Spleen (tissue), 11 donors: ENCODE data around the gene FLRT1. TPM values are rescaled to one million over a fixed set of nuclear protein-coding genes. Genes with fewer than 3 reads are reported as not detected.

Experiments used
- DNase-seq: peaks from one replicate; pipeline ENCODE4 v3.0.0-alpha.2; 2020
- H3K27ac ChIP-seq, 8 donors: fragments of 200-600 bp; sonication (generic) in 7 of 8; 1 replicate in 4 of 8; 2 replicates in 4 of 8; pipeline versions ENCODE4 v1.5.0 to v1.8.0; 2016 to 2021; ENCODE audit warnings: inconsistent platforms in 4 of 8, mild to moderate bottlenecking in 4 of 8, moderate library complexity in 1 of 8
- H3K27me3 ChIP-seq, 7 donors: fragments of 200-600 bp; sonication (generic) in 6 of 7; replicated peaks in 1 of 7; 1 replicate in 4 of 7; 2 replicates in 3 of 7; pipeline versions ENCODE4 v1.5.0 to v1.8.0; 2016 to 2021; ENCODE audit warnings: inconsistent platforms in 3 of 7, mild to moderate bottlenecking in 1 of 7
- H3K36me3 ChIP-seq, 6 donors: fragments of 200-600 bp; sonication (generic) in 5 of 6; 1 replicate in 4 of 6; 2 replicates in 2 of 6; pipeline versions ENCODE4 v1.5.0 to v1.8.0; 2016 to 2021; ENCODE audit warnings: inconsistent platforms in 2 of 6
- H3K4me1 ChIP-seq, 6 donors: fragments of 200-600 bp; sonication (generic) in 5 of 6; 1 replicate in 3 of 6; 2 replicates in 3 of 6; pipeline versions ENCODE4 v1.5.0 to v1.8.0; 2016 to 2021; ENCODE audit warnings: inconsistent platforms in 3 of 6
- H3K4me3 ChIP-seq, 8 donors: fragments of 200-600 bp; sonication (generic) in 7 of 8; 1 replicate in 4 of 8; 2 replicates in 4 of 8; pipeline versions ENCODE4 v1.5.0 to v1.8.0; 2016 to 2021; ENCODE audit warnings: inconsistent platforms in 4 of 8, mild to moderate bottlenecking in 4 of 8, moderate library complexity in 2 of 8
- H3K9me3 ChIP-seq, 8 donors: fragments of 200-600 bp; sonication (generic) in 7 of 8; 1 replicate in 4 of 8; 2 replicates in 4 of 8; pipeline versions ENCODE4 v1.5.0 to v1.8.0; 2016 to 2021; ENCODE audit warnings: inconsistent platforms in 4 of 8
- POLR2A ChIP-seq, 3 donors: fragments of 450-650 bp; IDR thresholded peaks; one replicate each; pipeline ENCODE4 v1.5.1; 2017; ENCODE audit warnings: antibody characterized with exemption in 3 of 3, mild to moderate bottlenecking in 1 of 3
- POLR2AphosphoS5 ChIP-seq, 3 donors: sonication (generic); formaldehyde crosslinking; IDR thresholded peaks; one replicate each; pipeline ENCODE4 v1.5.1; 2017; ENCODE audit warnings: antibody characterized with exemption in 3 of 3
- WGBS, 5 donors: extraction: QIAGEN DNeasy Blood & Tissue Kit in 3 of 5; methylation state at CpG; one replicate each; pipeline versions ENCODE4 v1.1.5 to v1.1.7; 2013 to 2018; 5-methylcytosine and 5-hydroxymethylcytosine counted together
- intact Hi-C: fragments of 100-400 bp; cut with DNase I; formaldehyde crosslinking; loops from one replicate; pipeline ENCODE4 v1.15.0; 2023; ENCODE audit warnings: low total_unique reads
- polyA plus RNA-seq, 3 donors: library from polyadenylated mRNA; stranded (reverse); fragments of 200-250 nt; gene quantifications; one replicate each; pipeline ENCODE4 v1.2.1, GENCODE V29; 2013
- total RNA-seq, 7 donors: library from RNA; depleted of rRNA in 3 of 7; stranded (reverse); fragments of >200 nt in 3 of 7; fragmentation: NEBNext Ultra II Directional in 4 of 7; extraction: Animal tissue kit (Norgen Biotek cat#: 25700) in 4 of 7; gene quantifications; one replicate each; pipeline versions ENCODE4 v1.1.0 to v1.2.1, GENCODE V29; 2016 to 2021
- TF ChIP-seq, protein P1 (sequence below), 11 experiments: fragments of 200-600 bp in 7 of 11; fragments of 450-650 bp in 4 of 11; sonication (generic) in 4 of 11; IDR thresholded peaks in 8 of 11; conservative IDR thresholded peaks in 3 of 11; 1 replicate in 7 of 11; 2 replicates in 4 of 11; pipeline versions ENCODE4 v1.4.0 to v1.8.0; 2016 to 2021; ENCODE audit warnings: antibody characterized with exemption in 11 of 11, inconsistent platforms in 4 of 11, mild to moderate bottlenecking in 1 of 11
- donor health status: healthy with polysubstance abuse.
- donor health status: DM: no; HTN: no; CAD: no; lungs with moderate emphysema.
- donor health status: DM: no; HTN: no; CAD: no.
- donor health status: Bipolar disorder and iron deficiency.
- donor health status: healthy.
- donor health status: DM: no; HTN: no; CAD: no.
- donor health status: DM: yes; HTN: yes; CAD: no.

The FLRT1 gene
- total and polyA plus RNA-seq, 10 donors = 0.03 to 0.51 (median 0.16) TPM; not detected in 3

DNA sequence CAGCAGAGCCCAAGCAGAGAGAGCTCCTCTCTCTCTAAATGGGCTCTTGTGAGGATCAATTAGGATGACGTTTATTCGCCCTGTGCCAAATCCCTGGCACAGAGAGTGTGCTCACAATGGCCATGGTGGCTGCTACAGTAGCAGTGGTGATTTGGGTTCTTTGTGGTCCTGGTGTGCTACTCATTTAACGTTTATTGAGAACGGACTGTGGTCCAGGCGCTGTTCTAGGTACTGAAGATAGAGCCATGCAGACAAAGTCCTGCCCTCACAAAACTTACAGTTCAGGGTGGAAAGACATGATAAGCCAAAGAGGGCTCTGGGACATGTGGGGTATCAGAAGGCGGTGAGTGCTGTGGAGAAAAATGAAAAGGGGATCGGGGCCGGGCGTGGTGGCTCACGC is 44.2 kb upstream of the FLRT1 start:
- no peak overlapping the region for H3K4me3 ChIP-seq
- no peaks in the 10 kb centered on the region for H3K9me3 ChIP-seq
- H3K36me3 ChIP-seq = peaks cover 3 to 88% (median 75%) of the 10 kb centered on the region in 6 donors
- intact Hi-C loops = no loop called here
- H3K27me3 ChIP-seq = no peaks in the 10 kb centered on the region
- no peak overlapping the region for H3K27ac ChIP-seq
- TF ChIP-seq POLR2A (IDR thresholded peaks at IDR 0.05) = no peak
- TF ChIP-seq, protein P1, sequence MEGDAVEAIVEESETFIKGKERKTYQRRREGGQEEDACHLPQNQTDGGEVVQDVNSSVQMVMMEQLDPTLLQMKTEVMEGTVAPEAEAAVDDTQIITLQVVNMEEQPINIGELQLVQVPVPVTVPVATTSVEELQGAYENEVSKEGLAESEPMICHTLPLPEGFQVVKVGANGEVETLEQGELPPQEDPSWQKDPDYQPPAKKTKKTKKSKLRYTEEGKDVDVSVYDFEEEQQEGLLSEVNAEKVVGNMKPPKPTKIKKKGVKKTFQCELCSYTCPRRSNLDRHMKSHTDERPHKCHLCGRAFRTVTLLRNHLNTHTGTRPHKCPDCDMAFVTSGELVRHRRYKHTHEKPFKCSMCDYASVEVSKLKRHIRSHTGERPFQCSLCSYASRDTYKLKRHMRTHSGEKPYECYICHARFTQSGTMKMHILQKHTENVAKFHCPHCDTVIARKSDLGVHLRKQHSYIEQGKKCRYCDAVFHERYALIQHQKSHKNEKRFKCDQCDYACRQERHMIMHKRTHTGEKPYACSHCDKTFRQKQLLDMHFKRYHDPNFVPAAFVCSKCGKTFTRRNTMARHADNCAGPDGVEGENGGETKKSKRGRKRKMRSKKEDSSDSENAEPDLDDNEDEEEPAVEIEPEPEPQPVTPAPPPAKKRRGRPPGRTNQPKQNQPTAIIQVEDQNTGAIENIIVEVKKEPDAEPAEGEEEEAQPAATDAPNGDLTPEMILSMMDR (IDR thresholded peaks at IDR 0.05 in 8 of 11, conservative IDR thresholded peaks at IDR 0.05 in 3 of 11) = no peak
- DNase-seq = no peak
- WGBS, 5 donors = 90 to 96% (median 93%) methylated on average over 10 of the region's 10 CpGs
- peaks cover 11 to 52% (median 23%) of the 10 kb centered on the region in 6 donors for H3K4me1 ChIP-seq

DNA sequence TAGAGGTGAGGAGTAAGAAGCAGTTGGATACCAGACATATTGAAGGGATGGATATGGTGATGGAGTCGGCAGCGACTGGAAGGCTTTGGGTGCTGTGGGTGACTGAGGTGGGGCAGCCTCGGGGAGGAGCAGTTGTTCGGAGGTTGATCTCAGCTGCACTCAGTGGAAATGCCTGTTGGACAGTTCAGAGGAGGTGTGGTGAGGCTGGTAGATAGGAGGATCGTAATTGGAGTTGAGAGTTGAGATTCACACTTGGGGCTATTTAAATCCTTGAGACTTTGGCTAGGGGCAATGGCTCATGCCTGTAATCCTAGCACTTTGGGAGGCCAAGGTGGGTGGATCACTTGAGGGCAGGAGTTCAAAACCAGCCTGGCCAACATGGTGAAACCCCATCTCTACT is 42.6 kb upstream of the FLRT1 start:
- Histone ChIP-seq H3K9me3 (no peaks in the 10 kb centered on the region), H3K27ac (no peak overlapping the region), H3K27me3 (no peaks in the 10 kb centered on the region), H3K4me1 (peaks cover 0 to 50% (median 11%) of the 10 kb centered on the region in 6 donors), H3K4me3 (no peak overlapping the region), H3K36me3 (peaks cover 7 to 100% (median 89%) of the 10 kb centered on the region in 6 donors)
- intact Hi-C loops = no loop called here
- DNase-seq = no peak
- TF ChIP-seq POLR2AphosphoS5 (IDR thresholded peaks at IDR 0.05) (no peak), POLR2A (IDR thresholded peaks at IDR 0.05) (no peak)
- TF ChIP-seq, protein P1 (IDR thresholded peaks at IDR 0.05 in 8 of 11, conservative IDR thresholded peaks at IDR 0.05 in 3 of 11) = no peak
- 90 to 94% (median 93%) methylated on average over 5 of the region's 5 CpGs for WGBS, 5 donors

DNA sequence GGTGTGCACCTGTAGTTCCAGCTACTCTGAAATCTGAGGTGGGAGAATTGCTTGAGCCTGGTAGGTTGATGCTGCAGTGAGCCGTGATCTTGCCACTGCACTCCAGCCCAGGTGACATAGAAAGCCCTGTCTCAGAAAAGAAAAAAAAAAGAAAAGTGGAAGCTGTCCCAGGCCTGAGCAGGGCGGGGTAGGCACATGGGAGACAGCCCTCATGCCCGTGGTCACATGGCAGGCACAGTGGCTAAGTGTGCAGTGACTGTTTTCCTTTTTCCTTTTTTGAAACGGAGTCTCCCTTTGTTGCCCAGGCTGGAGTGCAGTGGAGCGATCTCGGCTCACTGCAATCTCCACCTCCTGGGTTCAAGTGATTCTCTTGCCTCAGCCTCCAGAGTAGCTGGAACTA is 41.7 kb upstream of the FLRT1 start:
- 68 to 81% (median 70%) methylated on average over 6 of the region's 6 CpGs for WGBS, 5 donors
- no peak overlapping the region for H3K4me3 ChIP-seq
- DNase-seq = no peak
- peaks cover 0 to 4% (median 0%) of the 10 kb centered on the region in 7 donors for H3K27me3 ChIP-seq
- TF ChIP-seq POLR2A (IDR thresholded peaks at IDR 0.05) (no peak), POLR2AphosphoS5 (IDR thresholded peaks at IDR 0.05) (no peak)
- TF ChIP-seq, protein P1 (IDR thresholded peaks at IDR 0.05 in 8 of 11, conservative IDR thresholded peaks at IDR 0.05 in 3 of 11) = no peak
- peaks cover 4 to 50% (median 16%) of the 10 kb centered on the region in 6 donors for H3K4me1 ChIP-seq
- peaks cover 4 to 100% (median 83%) of the 10 kb centered on the region in 6 donors for H3K36me3 ChIP-seq
- intact Hi-C loops = no loop called here
- H3K27ac ChIP-seq = no peak overlapping the region
- H3K9me3 ChIP-seq = no peaks in the 10 kb centered on the region

DNA sequence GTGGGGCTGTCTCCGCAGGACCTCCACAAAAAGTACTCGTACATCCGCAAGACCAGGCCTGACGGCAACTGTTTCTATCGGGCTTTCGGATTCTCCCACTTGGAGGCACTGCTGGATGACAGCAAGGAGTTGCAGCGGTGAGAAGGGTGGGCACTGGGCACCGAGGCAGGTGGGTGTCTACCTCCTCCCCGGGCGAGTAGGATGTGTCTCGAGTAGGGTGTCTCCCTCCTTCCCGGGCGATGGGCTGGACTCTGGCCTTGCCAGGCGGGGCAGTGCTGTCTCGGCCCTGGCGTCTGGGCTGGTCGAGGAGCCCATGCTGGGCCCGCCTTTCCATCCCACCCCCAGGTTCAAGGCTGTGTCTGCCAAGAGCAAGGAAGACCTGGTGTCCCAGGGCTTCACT is 39.2 kb upstream of the FLRT1 start:
- Histone ChIP-seq H3K27me3 (peaks cover 0 to 29% (median 0%) of the 10 kb centered on the region in 7 donors), H3K36me3 (peaks cover 4 to 76% (median 59%) of the 10 kb centered on the region in 6 donors), H3K27ac (no peak overlapping the region), H3K9me3 (no peaks in the 10 kb centered on the region), H3K4me1 (peaks cover 27 to 71% (median 38%) of the 10 kb centered on the region in 6 donors), H3K4me3 (no peak overlapping the region)
- WGBS, 5 donors = 84 to 95% (median 91%) methylated on average over 10 to 18 of the region's 18 CpGs
- no peak for DNase-seq
- intact Hi-C loops = no loop called here
- TF ChIP-seq POLR2AphosphoS5 (IDR thresholded peaks at IDR 0.05) = no peak
- TF ChIP-seq POLR2A (IDR thresholded peaks at IDR 0.05) = no peak
- TF ChIP-seq, protein P1 (IDR thresholded peaks at IDR 0.05 in 8 of 11, conservative IDR thresholded peaks at IDR 0.05 in 3 of 11) = no peak
